CD4-positive, CD25-positive, alpha-beta regulatory T cell (primary cell): ENCODE measurements around the gene BMP7. TPM values are rescaled to one million over a fixed set of nuclear protein-coding genes. Genes with fewer than 3 reads are reported as not detected.

ENCODE experiments used
- ATAC-seq, 2 donors: fragments of 150-1000 bp; cut with Tn5 transposase; one replicate each; pipeline ENCODE4 v1.10.0; 2021; ENCODE audit warnings: low read depth in 2 of 2, moderate number of reproducible peaks in 2 of 2, moderate library complexity in 1 of 2
- DNase-seq, 3 donors: peaks; one replicate each; pipeline versions ENCODE4 v3.0.0 to v3.0.0-alpha.2; 2012 to 2022; ENCODE audit warnings: mixed read lengths in 1 of 3
- H3K27ac ChIP-seq: one replicate; pipeline ENCODE4 v1.7.0; 2013; ENCODE audit warnings: mild to moderate bottlenecking, low read length; ENCODE audit not compliant: insufficient read depth, poor library complexity, severe bottlenecking
- H3K27me3 ChIP-seq: one replicate; pipeline ENCODE4 v1.7.0; 2013; ENCODE audit warnings: low read length; ENCODE audit not compliant: control insufficient read depth, insufficient read depth
- H3K36me3 ChIP-seq: one replicate; pipeline ENCODE4 v1.7.0; 2013; ENCODE audit warnings: mild to moderate bottlenecking, low read length, moderate library complexity; ENCODE audit not compliant: control insufficient read depth, insufficient read depth
- H3K4me1 ChIP-seq: 2 replicates; pipeline ENCODE4 v1.7.0; 2013; ENCODE audit warnings: mild to moderate bottlenecking, low read length; ENCODE audit not compliant: insufficient read depth, control insufficient read depth, poor library complexity, severe bottlenecking
- H3K4me3 ChIP-seq: one replicate; pipeline ENCODE4 v1.7.0; 2013; ENCODE audit warnings: low read depth, mild to moderate bottlenecking, low read length, moderate library complexity
- H3K9me3 ChIP-seq, 2 experiments: 1 replicate in 1 of 2; 2 replicates in 1 of 2; pipeline ENCODE4 v1.7.0; 2013; ENCODE audit warnings: low read length in 2 of 2, mild to moderate bottlenecking in 1 of 2, moderate library complexity in 1 of 2; ENCODE audit not compliant: control insufficient read depth in 2 of 2
- H3K27ac Mint-ChIP-seq, 3 donors: one replicate each; pipeline ENCODE4 v1.8.0; 2020 to 2022; ENCODE audit warnings: mild to moderate bottlenecking in 3 of 3, mixed read lengths in 3 of 3, moderate library complexity in 2 of 3
- H3K27me3 Mint-ChIP-seq: one replicate; pipeline ENCODE4 v1.8.0; 2022; ENCODE audit warnings: mild to moderate bottlenecking, mixed read lengths
- H3K36me3 Mint-ChIP-seq: one replicate; pipeline ENCODE4 v1.8.0; 2020; ENCODE audit warnings: mixed read lengths
- H3K4me1 Mint-ChIP-seq, 4 donors: one replicate each; pipeline ENCODE4 v1.8.0; 2020 to 2022; ENCODE audit warnings: mixed read lengths in 4 of 4, mild to moderate bottlenecking in 1 of 4
- H3K4me3 Mint-ChIP-seq, 4 donors: one replicate each; pipeline ENCODE4 v1.8.0; 2020 to 2022; ENCODE audit warnings: mild to moderate bottlenecking in 4 of 4, mixed read lengths in 4 of 4, moderate library complexity in 3 of 4
- H3K9me3 Mint-ChIP-seq, 7 donors: one replicate each; pipeline ENCODE4 v1.8.0; 2020 to 2022; ENCODE audit warnings: mixed read lengths in 7 of 7, mild to moderate bottlenecking in 3 of 7, moderate library complexity in 2 of 7
- polyA plus RNA-seq, 4 donors: library from polyadenylated mRNA; unstranded; fragments of 300-500 nt; fragmentation: Illumina TruSeq; gene quantifications; one replicate each; pipeline ENCODE4 v1.2.3, GENCODE V29; 2021
- total RNA-seq: library from RNA; stranded (reverse); gene quantifications from one replicate; pipeline ENCODE4 v1.2.3, GENCODE V29; 2022

BMP7 gene
- total and polyA plus RNA-seq, 5 donors from 2014 or later = not detected

DNA sequence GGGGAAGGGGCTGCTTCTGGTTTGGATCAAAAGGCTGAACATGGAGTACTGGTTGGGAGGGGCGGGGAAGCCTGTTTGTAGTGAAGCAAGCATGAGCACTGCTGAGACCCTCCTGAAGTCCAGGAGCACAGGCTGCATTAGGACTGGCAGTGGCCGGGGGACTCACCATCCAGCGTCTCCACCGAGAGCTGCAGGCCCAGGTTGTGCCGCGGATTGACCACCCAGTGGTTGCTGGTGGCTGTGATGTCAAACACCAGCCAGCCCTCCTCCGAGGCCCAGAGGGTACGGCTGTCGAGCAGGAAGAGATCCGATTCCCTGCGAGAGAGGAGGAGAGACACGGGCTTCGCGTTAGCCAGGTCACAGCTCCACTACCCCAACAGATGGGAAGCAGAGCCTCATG is 64.1 kb downstream of the BMP7 start:
- H3K4me3 Mint-ChIP-seq = no peak overlapping the region
- Histone ChIP-seq H3K27me3 (no peaks in the 10 kb centered on the region), H3K4me1 (no peaks in the 10 kb centered on the region), H3K9me3 (no peaks in the 10 kb centered on the region), H3K36me3 (no peaks in the 10 kb centered on the region), H3K4me3 (no peak overlapping the region), H3K27ac (no peak overlapping the region)
- peaks cover 7% of the 10 kb centered on the region for H3K27me3 Mint-ChIP-seq
- peaks cover 0 to 4% (median 2%) of the 10 kb centered on the region in 7 donors for H3K9me3 Mint-ChIP-seq
- H3K36me3 Mint-ChIP-seq = no peaks in the 10 kb centered on the region
- ATAC-seq (no peak), DNase-seq (no peak)
- no peak overlapping the region for H3K27ac Mint-ChIP-seq
- no peaks in the 10 kb centered on the region for H3K4me1 Mint-ChIP-seq

DNA sequence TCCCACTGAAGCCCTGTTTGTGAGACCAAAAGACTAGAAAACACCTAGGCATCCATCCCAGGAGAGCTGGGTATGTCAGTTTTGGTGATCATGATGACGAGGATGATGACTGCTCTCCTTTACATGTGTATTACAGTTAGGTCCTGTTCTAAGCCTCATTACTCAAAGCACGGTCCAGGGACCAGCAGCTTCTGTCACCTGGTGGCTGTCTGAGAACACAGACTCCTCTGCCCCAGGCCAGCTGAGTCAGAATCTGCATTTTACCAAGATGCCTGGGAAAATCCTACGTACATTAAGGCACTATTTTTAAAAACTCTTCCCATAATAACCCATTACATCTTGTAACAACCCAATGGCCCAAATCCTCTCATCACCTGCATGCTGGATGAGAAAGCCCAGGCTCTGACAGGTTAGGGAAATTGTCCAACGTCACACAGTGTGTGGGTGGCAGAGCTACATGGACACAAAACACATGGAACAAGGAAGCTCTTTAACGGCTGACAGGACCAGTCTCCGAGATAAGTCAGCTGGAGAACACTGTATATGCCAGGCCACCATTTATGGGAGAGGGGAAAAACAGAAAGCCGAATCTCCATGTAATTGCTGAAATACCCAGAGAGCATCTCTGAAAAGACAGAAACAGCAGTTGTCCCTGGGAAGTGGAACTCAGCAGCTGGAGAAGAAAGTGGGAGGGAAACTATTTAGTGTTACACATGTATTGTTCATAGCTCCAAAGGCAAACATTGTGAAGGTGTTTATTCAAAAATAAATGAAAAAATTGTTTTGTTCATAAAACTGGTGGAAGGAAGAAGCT is 65.4 kb downstream of the BMP7 start:
- Histone ChIP-seq H3K4me3 (no peak overlapping the region), H3K9me3 (no peaks in the 10 kb centered on the region), H3K4me1 (no peaks in the 10 kb centered on the region), H3K27ac (no peak overlapping the region), H3K27me3 (no peaks in the 10 kb centered on the region), H3K36me3 (no peaks in the 10 kb centered on the region)
- H3K27me3 Mint-ChIP-seq = peaks cover 7% of the 10 kb centered on the region
- H3K27ac Mint-ChIP-seq = no peak overlapping the region
- ATAC-seq = no peak
- DNase-seq = no peak
- no peaks in the 10 kb centered on the region for H3K4me1 Mint-ChIP-seq
- no peaks in the 10 kb centered on the region for H3K36me3 Mint-ChIP-seq
- H3K4me3 Mint-ChIP-seq = no peak overlapping the region
- H3K9me3 Mint-ChIP-seq = peaks cover 0 to under 1% (median 0%) of the 10 kb centered on the region in 7 donors

DNA sequence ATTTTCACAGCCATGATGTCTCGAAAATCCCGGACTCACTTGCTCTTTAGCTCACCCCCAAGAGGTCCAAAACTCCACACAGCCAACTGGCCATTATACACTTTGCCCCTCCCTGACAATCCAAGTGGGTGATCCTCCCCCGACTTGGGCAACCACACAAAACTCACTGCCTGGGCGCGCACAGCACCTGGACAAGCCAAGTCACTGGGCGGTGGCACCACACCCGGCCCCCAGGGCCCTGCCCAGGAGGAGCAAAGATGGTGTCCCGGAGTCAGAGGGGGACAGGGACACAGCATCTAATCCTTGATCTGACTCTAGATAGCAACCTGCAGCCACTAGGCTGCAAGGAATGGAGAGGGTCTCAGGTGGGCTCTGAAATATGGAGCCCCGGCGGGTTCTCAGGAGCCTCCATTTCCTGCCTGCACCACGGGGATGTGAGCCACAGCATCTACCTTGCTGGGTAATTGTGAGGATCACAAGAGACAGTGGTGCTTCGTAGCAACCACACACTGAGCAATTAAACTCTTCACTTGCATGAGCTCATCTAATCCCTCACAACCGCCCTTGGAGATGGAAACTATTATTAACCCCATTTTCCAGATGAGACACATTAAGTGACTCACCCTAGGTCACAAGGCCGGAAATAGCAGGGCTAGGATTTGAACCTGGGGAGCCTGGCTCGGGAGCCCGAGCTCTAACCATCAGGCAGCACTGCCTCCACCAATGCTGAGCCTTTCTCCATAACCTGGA is 66.6 kb downstream of the BMP7 start:
- ATAC-seq (no peak), DNase-seq (no peak)
- no peaks in the 10 kb centered on the region for H3K9me3 Mint-ChIP-seq
- Histone ChIP-seq H3K4me1 (no peaks in the 10 kb centered on the region), H3K27ac (no peak overlapping the region), H3K4me3 (no peak overlapping the region), H3K27me3 (no peaks in the 10 kb centered on the region), H3K36me3 (no peaks in the 10 kb centered on the region), H3K9me3 (no peaks in the 10 kb centered on the region)
- no peaks in the 10 kb centered on the region for H3K4me1 Mint-ChIP-seq
- no peaks in the 10 kb centered on the region for H3K36me3 Mint-ChIP-seq
- H3K4me3 Mint-ChIP-seq = no peak overlapping the region
- H3K27me3 Mint-ChIP-seq = peaks cover 6% of the 10 kb centered on the region
- H3K27ac Mint-ChIP-seq = no peak overlapping the region

DNA sequence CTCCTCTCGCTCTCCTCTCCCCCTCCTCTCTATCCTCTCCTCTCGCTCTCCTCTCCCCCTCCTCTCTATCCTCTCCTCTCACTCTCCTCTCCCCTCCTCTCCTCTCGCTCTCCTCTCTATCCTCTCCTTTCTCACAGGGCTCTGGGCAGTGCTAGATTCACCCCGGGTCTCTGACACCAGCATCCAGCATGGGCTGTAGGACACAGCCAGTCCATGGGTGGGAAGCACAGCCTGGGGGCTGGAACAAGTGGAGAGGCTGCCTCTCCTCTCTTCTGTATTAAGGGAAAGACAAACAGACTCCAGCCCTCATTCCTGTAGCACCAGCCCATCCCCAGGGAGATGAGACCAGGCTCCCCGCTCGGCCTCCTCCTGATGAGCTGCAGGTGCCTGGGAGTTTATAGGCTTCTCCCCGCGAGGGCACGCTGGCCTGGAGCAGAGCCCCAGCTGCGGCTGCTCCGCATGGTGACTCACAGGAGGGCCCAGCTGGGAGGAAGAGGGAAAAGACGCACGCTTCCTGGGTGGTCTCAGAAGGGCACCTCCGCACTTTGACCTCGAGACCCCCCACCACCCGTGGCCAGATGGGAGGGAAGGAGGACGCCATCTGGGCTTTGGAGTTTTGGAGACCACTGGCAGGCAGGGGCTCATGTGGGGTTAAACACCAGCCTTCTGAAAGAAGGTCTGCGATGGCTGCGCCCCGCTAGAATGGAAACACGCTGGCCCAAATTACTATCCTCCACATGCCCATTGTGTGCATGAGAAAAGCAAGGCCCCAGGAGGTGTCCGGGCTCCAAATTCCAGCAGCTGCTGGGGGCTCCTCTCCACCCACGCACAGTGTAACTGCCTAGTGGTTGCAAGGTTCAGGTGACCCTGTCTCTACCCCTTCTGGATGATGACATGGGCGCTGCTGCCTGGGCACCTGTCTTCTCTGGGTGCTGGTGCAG is 68.0 kb downstream of the BMP7 start:
- no peak overlapping the region for H3K4me3 Mint-ChIP-seq
- ATAC-seq = no peak
- no peak overlapping the region for H3K27ac ChIP-seq
- H3K9me3 Mint-ChIP-seq = no peaks in the 10 kb centered on the region
- H3K27ac Mint-ChIP-seq = no peak overlapping the region
- H3K4me1 Mint-ChIP-seq = no peaks in the 10 kb centered on the region
- no peaks in the 10 kb centered on the region for H3K4me1 ChIP-seq
- H3K4me3 ChIP-seq = no peak overlapping the region
- H3K27me3 Mint-ChIP-seq = no peaks in the 10 kb centered on the region
- H3K27me3 ChIP-seq = no peaks in the 10 kb centered on the region
- no peaks in the 10 kb centered on the region for H3K36me3 Mint-ChIP-seq
- no peaks in the 10 kb centered on the region for H3K9me3 ChIP-seq
- no peak for DNase-seq
- no peaks in the 10 kb centered on the region for H3K36me3 ChIP-seq

DNA sequence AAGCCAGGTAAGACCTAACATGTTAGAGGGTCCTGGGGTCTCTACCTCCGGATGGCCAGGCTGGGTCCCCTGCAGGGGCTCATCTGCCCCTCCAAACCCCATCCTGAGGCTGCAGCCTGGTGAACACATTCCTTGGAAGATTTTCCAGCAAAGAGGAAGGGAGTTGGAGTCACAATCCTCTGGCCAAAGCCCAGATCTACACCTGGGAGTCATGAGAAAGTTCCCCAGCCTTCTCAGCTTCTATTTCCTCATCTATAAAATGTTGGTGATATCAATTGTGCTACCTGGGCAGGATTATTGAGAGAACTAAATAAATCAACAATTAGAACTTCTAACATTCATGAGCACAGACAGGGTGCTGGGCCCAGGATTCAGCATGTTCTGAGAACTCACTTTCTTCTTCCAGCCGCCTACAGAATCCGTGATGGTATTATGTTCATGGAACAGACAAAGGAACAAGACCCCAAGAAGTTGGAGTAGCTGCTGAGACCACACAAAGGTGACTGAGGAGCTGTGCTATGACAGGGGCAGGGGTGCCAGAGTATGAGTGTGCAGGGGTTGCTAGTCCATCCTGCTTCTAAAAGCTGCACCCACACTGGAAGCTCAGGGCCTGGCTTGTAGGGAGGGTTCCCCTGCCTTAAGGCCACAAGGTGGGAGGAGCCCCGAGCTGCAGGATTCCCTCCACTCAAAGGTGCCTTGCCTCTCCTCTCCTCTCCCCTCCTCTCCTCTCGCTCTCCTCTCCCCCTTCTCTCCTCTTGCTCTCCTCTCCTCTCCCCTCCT is 68.9 kb downstream of the BMP7 start:
- no peak overlapping the region for H3K27ac ChIP-seq
- no peak overlapping the region for H3K27ac Mint-ChIP-seq
- H3K36me3 ChIP-seq = no peaks in the 10 kb centered on the region
- no peaks in the 10 kb centered on the region for H3K27me3 Mint-ChIP-seq
- no peaks in the 10 kb centered on the region for H3K4me1 ChIP-seq
- no peaks in the 10 kb centered on the region for H3K36me3 Mint-ChIP-seq
- no peaks in the 10 kb centered on the region for H3K9me3 ChIP-seq
- DNase-seq (no peak), ATAC-seq (no peak)
- H3K4me3 Mint-ChIP-seq = no peak overlapping the region
- no peaks in the 10 kb centered on the region for H3K4me1 Mint-ChIP-seq
- H3K27me3 ChIP-seq = no peaks in the 10 kb centered on the region
- H3K4me3 ChIP-seq = no peak overlapping the region
- H3K9me3 Mint-ChIP-seq = peaks cover 0 to 3% (median 0%) of the 10 kb centered on the region in 7 donors

DNA sequence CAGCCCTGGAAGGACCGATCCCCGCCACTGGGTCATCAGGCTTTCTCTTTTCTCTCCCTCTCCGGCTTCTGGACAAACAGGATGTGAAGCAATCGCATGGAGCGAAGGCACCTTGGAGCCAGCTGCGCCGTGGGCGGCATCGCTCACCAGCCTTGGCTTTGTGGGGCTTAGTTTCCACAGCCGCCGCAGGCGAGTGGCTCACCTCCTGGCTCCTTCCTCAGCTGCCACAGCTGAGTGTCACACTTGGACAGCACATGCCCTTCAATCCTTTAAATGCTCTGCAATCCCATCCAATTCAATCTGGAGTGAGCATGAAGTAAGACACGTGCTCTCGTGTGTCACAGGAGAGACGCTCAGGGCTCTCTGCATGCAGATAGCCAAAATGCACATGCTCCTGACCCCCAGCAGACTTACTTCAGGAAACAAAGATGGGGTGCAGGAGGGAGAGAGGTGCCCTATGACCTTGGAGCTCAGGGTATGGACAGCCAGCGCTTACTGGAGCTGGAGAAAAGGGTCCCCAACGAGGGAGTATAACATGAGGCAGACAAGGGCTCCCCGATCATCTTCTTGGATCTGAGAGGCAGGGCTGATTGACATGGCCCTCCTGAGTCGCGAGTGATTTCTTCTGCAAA is 70.9 kb downstream of the BMP7 start:
- no peaks in the 10 kb centered on the region for H3K4me1 ChIP-seq
- H3K9me3 Mint-ChIP-seq = peaks cover 0 to 3% (median 0%) of the 10 kb centered on the region in 7 donors
- H3K27me3 Mint-ChIP-seq = no peaks in the 10 kb centered on the region
- DNase-seq = no peak
- no peaks in the 10 kb centered on the region for H3K4me1 Mint-ChIP-seq
- H3K27ac ChIP-seq = no peak overlapping the region
- no peaks in the 10 kb centered on the region for H3K9me3 ChIP-seq
- no peak overlapping the region for H3K4me3 ChIP-seq
- H3K27me3 ChIP-seq = no peaks in the 10 kb centered on the region
- H3K36me3 Mint-ChIP-seq = no peaks in the 10 kb centered on the region
- no peak overlapping the region for H3K27ac Mint-ChIP-seq
- ATAC-seq = no peak
- no peaks in the 10 kb centered on the region for H3K36me3 ChIP-seq
- no peak overlapping the region for H3K4me3 Mint-ChIP-seq

DNA sequence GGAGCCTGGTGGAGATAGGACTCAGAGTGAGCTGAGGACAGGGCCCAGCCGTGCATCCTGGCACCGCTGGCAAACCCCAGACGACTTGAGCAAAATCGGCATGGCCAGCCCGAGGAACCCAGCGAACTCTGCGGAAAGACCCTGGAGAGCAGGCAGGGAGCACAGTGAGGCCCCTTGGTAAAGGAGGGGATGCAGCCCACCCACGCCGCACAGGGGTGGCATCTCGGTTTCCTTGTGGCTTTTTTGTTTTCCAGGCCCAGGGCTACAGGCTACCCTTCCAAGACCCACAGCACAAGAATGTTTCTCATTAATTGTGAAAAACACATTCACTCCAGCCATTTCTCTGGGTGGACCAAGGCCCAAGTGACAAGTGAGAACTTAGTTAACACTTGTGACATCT is 71.4 kb downstream of the BMP7 start:
- Histone ChIP-seq H3K4me3 (no peak overlapping the region), H3K27me3 (no peaks in the 10 kb centered on the region), H3K27ac (no peak overlapping the region), H3K4me1 (no peaks in the 10 kb centered on the region), H3K9me3 (no peaks in the 10 kb centered on the region), H3K36me3 (no peaks in the 10 kb centered on the region)
- ATAC-seq (no peak), DNase-seq (no peak)
- H3K4me1 Mint-ChIP-seq = no peaks in the 10 kb centered on the region
- H3K27me3 Mint-ChIP-seq = no peaks in the 10 kb centered on the region
- no peaks in the 10 kb centered on the region for H3K36me3 Mint-ChIP-seq
- H3K9me3 Mint-ChIP-seq = peaks cover 0 to 3% (median 0%) of the 10 kb centered on the region in 7 donors
- no peak overlapping the region for H3K27ac Mint-ChIP-seq
- H3K4me3 Mint-ChIP-seq = no peak overlapping the region
